Right lobe of liver (tissue), 6 donors: ENCODE results near the gene VMP1. TPM values are rescaled to one million over a fixed set of nuclear protein-coding genes. Genes with fewer than 3 reads are reported as not detected.
"Not testable (repeated sequence)": the region's sequence is repeated elsewhere in the genome, so short reads cannot be mapped to it uniquely, and the experiment has no call there.

Experiments used
- ATAC-seq, 4 donors: fragments of 200-7000 bp; cut with Tn5 transposase; one replicate each; pipeline ENCODE4 v1.9.1; 2020; ENCODE audit warnings: mild to moderate bottlenecking in 4 of 4, moderate library complexity in 4 of 4
- DNase-seq, 3 donors: peaks; one replicate each; pipeline ENCODE4 v3.0.0-alpha.2; 2020
- H3K27ac ChIP-seq, 3 donors: fragments of 200-600 bp; one replicate each; pipeline ENCODE4 v1.8.0; 2022
- H3K27me3 ChIP-seq, 2 donors: fragments of 200-600 bp; one replicate each; pipeline ENCODE4 v1.8.0; 2022
- H3K36me3 ChIP-seq, 4 donors: fragments of 200-600 bp; sonication (generic) in 1 of 4; one replicate each; pipeline versions ENCODE4 v1.5.1 to v1.8.0; 2017 to 2022; ENCODE audit warnings: control low read depth in 1 of 4
- H3K4me1 ChIP-seq, 4 donors: fragments of 200-600 bp; sonication (generic) in 1 of 4; one replicate each; pipeline versions ENCODE4 v1.5.1 to v1.8.0; 2017 to 2022; ENCODE audit warnings: control low read depth in 1 of 4
- H3K4me3 ChIP-seq, 3 donors: fragments of 200-600 bp; one replicate each; pipeline ENCODE4 v1.8.0; 2022
- H3K9me3 ChIP-seq, 4 donors: fragments of 200-600 bp; sonication (generic) in 1 of 4; one replicate each; pipeline versions ENCODE4 v1.5.1 to v1.8.0; 2017 to 2022; ENCODE audit warnings: control low read depth in 1 of 4
- CTCF ChIP-seq, 4 donors: fragments of 200-600 bp in 3 of 4; fragments of 450-650 bp in 1 of 4; IDR thresholded peaks; one replicate each; pipeline versions ENCODE4 v1.5.1 to v1.8.0; 2016 to 2022; ENCODE audit warnings: antibody characterized with exemption in 4 of 4, mild to moderate bottlenecking in 2 of 4
- POLR2A ChIP-seq: fragments of 450-650 bp; IDR thresholded peaks from one replicate; pipeline ENCODE4 v1.6.1; 2017; ENCODE audit warnings: antibody characterized with exemption, mild to moderate bottlenecking
- WGBS: methylation state at CpG from one replicate; pipeline ENCODE4 v1.1.6; 2018; ENCODE audit warnings: low coverage, low lambda C conversion rate; ENCODE audit not compliant: insufficient coverage; ENCODE audit errors: missing lambda C conversion rate; 5-methylcytosine and 5-hydroxymethylcytosine counted together
- intact Hi-C, 2 donors: fragments of 100-400 bp; cut with DNase I; formaldehyde crosslinking; loops; one replicate each; pipeline versions ENCODE4 v1.11.2 to v1.14.1; 2022
- total RNA-seq, 6 experiments: library from RNA; depleted of rRNA in 2 of 6; stranded (reverse); fragments of >200 nt in 2 of 6; fragmentation: NEBNext Ultra II Directional in 3 of 6; extraction: Animal tissue kit (Norgen Biotek cat#: 25700) in 3 of 6; gene quantifications; one replicate each; pipeline versions ENCODE4 v1.1.0 to v1.2.4, GENCODE V29; 2016 to 2023
- donor health status: DM: no; HTN: yes; CAD: no.
- donor health status: DM: no; HTN: no; CAD: no.
- donor health status: DM: no; HTN: no; CAD: no.
- donor health status: DM: no; HTN: yes; CAD: no.
- donor health status: DM: no; HTN: yes; CAD: no.

VMP1 gene
- total RNA-seq, 6 experiments from 2014 or later: 56.9 to 247 (median 160) TPM

- Histone ChIP-seq H3K27me3 (no peaks in the 10 kb centered on the region), H3K4me3 (no peak overlapping the region), H3K27ac (peak overlapping the region in 1 of 3 donors; percentile 54), H3K9me3 (no peaks in the 10 kb centered on the region), H3K4me1 (peaks cover 0 to 16% (median 7%) of the 10 kb centered on the region in 4 donors), H3K36me3 (no peaks in the 10 kb centered on the region)
- ATAC-seq (peak in 3 of 4 donors; percentile 15 to 65 (median 56)), DNase-seq (peak in 1 of 3 donors; percentile 58)
- WGBS: 76% methylated on average over 14 of the region's 14 CpGs
- TF ChIP-seq POLR2A (no peak), CTCF (IDR thresholded peaks at IDR 0.05) (peak in 3 of 4 donors; percentile 13 to 44 (median 32))
- intact Hi-C loops: no loop called here
Measured at GRCh38 chr17:59853168-59853918, 145.9 kb downstream of the VMP1 start.

- H3K27ac ChIP-seq: peak overlapping the region in 1 of 3 donors; percentile 57
- H3K4me3 ChIP-seq, DNase-seq, H3K27me3 ChIP-seq, H3K9me3 ChIP-seq, intact Hi-C loops, ATAC-seq, H3K36me3 ChIP-seq, H3K4me1 ChIP-seq: not testable (repeated sequence)
- 97% methylated on average over 9 of the region's 10 CpGs for WGBS
Measured at GRCh38 chr17:59853919-59854729, 146.7 kb downstream of the VMP1 start.

GRCh38 chr17:59856859-59857794 is 149.7 kb downstream of the VMP1 start:
- intact Hi-C loops: no loop called here
- no peaks in the 10 kb centered on the region for H3K27me3 ChIP-seq
- H3K4me3 ChIP-seq: no peak overlapping the region
- WGBS: 97% methylated on average over 3 of the region's 3 CpGs
- DNase-seq (no peak), ATAC-seq (no peak)
- no peak overlapping the region for H3K27ac ChIP-seq
- TF ChIP-seq POLR2A: no peak
- no peak for TF ChIP-seq CTCF (IDR thresholded peaks at IDR 0.05)
- H3K36me3 ChIP-seq: peaks cover 0 to 6% (median 0%) of the 10 kb centered on the region in 4 donors
- H3K9me3 ChIP-seq: no peaks in the 10 kb centered on the region
- H3K4me1 ChIP-seq: peaks cover 0 to 7% (median 0%) of the 10 kb centered on the region in 4 donors

- ATAC-seq: no peak
- no peaks in the 10 kb centered on the region for H3K27me3 ChIP-seq
- no peak overlapping the region for H3K4me3 ChIP-seq
- H3K36me3 ChIP-seq: peaks cover 0 to 12% (median 0%) of the 10 kb centered on the region in 4 donors
- WGBS: 94% methylated on average over 5 of the region's 5 CpGs
- H3K4me1 ChIP-seq: peaks cover 0 to 7% (median 0%) of the 10 kb centered on the region in 4 donors
- TF ChIP-seq POLR2A: no peak
- TF ChIP-seq CTCF (IDR thresholded peaks at IDR 0.05): no peak
- no peak for DNase-seq
- no peaks in the 10 kb centered on the region for H3K9me3 ChIP-seq
- intact Hi-C loops: no loop called here
- no peak overlapping the region for H3K27ac ChIP-seq
Measured at GRCh38 chr17:59858167-59858816, 150.8 kb downstream of the VMP1 start.
